Bone marrow (tissue), 2 donors: ENCODE data around the gene RBBP8NL.

Experiments
- DNase-seq, 2 donors: peaks; one replicate each; lab custom pipeline; 2025; lab: John Stamatoyannopoulos, UW

RBBP8NL gene

DNA sequence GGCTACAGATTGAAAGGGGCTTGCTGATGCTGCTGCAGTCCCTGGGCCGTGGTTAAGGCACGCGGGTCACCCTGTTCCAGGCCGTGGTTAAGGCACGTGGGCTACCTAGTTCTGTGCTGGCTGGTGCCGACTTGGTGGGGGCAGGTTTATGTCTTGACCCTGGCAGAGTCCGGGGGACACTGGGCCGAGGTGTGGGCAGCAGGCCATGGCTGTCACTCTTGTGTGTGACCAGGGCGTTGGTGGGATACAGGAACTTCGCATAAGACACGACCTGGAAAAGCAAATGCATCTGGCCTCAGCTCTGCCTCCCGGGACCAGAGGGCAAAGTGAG is 34.0 kb downstream of the RBBP8NL start:
- DNase-seq = no peak

DNA sequence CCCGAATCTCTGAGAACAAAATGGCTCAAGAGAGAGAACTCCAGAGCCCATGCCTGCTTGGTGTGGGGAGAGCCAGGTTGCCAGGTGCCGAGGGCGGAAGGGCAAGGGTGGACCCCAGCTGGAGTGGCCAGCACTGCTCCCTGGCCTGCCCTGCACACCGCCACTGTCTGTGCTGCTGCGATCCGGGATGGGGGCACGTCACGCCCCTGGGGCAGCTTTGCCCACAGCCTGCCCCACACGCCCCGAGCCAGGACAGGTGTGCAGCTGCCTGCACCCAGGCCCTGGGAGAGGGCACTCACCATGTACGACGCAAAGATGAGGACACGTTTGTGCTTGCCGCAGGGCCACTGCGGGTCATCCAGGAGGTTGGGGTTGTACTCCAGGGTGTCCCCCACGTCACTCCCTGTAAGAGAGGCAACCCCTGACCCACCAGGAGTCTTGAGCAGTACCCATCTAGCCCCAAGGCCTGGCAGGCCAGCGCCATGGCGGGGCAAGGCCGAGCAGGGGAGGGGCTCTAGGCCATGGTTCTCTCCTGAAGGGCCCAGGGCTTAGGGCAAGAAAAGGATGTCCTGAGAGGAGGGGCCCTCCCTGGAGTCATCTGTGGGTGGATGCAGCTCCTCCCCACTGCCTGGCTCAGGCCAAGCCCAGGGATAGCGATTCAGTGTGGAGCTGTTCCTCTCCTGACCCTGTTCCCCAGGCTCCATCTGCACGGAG is 34.6 kb downstream of the RBBP8NL start:
- DNase-seq = no peak

DNA sequence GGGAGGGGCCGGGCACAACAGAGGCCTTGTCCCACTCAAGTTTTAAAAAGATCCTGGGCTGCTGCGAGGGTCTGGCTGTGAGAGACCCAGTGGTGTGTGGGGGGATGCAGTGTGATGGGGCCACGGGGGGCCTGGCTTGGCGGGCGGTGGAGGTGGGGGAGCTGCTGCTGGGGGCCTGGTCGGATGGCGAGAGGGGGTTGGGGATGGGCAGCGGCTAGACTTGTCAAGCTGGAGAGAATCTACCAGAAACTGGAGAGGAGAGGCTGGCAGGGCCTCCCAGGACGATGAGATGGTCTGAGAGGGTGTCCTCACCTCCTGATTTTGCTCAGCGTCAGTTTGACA is 35.3 kb downstream of the RBBP8NL start:
- no peak for DNase-seq

DNA sequence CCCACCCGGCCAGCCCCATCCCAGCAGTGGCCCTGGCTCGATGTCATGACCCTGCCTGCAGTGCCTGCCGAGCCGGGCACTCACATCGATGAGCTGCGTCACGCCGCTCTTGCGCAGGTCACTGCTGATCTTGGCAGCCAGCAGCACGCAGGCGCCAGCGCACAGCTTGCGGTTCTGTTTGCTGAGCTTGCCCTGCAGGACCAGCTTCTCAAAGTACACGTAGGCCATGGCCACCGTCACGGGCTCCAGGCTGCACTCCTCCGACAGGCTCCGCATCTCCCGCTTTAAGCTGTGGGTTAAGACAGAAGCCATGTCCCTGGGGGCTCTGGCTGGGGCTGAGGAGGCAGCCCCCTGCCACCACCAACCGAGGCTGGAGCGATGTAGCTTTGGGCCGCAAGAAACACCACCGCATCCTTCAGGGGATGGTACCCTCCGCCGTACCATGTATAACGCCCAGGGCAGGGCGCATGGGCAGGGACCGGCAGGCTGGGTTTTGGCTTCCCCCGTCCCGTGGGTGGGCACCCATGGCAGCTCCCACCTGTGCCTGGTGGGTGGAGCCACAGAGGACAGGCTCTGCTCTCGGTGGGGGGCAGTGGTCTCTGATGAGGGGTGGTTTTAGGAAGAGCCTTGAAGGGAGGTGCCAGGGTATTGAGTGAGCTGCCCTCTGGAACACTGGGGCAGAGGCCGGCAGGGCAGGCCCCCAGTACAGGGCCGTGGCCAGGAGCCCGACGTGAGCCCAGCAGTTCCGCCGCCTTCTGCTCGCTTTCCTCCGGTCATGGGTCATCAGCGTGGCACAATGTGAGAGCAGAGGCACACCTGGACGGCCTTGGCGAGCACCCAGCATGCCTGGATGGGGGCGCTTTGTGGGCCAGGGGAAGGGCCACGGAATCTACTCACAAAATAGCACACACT is 35.9 kb downstream of the RBBP8NL start:
- no peak for DNase-seq

DNA sequence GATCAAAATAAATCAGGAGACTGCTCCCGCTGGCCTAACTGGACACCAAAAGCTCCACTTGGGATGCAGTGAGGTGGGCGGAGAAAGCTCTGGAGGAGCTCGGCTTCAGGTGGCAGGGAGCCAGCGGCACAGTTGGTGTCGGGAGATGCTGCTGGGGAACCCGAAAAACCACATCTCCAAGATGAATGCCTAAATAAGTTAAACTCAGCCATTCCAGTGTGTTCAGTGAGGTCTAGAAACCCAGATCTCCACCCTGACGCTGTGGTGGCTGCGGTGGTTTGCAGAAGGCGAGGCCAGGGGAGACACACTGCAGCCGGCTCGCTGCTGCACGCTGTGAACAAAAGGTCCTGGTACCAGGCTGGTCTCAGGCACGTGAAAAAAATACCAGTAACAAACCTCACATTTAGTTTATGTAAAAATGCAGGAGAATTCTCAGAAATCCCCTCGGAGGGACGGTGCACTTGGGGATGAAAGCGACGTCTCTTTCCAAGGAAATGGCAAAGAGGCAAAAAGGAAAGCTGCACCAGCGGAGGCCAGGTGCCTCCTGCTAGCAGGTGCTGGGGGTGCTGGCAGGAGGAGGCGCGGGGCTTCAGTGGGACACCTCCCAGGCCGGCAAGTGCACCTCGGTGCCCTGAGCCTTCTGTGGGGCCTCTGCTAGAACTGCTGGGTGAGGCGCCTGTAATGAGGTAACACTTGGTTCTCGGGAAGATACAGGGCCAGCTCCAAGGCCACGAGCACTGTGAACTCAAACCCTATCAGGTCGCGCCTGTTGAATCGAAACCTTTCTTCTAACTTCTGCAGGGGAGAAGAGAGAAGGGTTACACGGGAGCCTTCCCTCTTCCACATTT is 36.8 kb downstream of the RBBP8NL start:
- DNase-seq = no peak

DNA sequence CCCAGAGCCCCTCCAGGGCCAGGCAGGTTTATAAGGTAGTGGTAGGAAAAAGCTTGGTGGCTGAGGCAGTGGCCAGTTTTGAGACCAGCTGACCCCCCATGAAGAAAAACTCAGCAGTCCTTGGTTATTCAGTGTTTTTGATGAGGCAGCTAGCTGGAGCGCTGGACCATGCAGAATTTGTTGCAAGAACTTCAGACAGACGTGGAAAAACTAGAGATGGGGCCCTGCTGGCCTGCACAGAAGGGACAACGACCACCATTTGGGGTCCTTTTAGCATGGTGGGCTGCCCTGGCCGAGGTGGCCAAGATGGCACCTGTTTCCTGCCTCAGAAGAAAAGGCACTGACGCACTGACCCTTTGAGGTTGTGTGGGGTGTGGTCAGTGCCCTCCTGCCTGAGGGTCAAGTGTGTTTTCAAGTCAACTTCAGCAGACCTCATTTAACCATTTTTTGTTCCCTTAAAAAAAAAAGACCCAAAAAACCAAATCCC is 37.7 kb downstream of the RBBP8NL start:
- DNase-seq = no peak

DNA sequence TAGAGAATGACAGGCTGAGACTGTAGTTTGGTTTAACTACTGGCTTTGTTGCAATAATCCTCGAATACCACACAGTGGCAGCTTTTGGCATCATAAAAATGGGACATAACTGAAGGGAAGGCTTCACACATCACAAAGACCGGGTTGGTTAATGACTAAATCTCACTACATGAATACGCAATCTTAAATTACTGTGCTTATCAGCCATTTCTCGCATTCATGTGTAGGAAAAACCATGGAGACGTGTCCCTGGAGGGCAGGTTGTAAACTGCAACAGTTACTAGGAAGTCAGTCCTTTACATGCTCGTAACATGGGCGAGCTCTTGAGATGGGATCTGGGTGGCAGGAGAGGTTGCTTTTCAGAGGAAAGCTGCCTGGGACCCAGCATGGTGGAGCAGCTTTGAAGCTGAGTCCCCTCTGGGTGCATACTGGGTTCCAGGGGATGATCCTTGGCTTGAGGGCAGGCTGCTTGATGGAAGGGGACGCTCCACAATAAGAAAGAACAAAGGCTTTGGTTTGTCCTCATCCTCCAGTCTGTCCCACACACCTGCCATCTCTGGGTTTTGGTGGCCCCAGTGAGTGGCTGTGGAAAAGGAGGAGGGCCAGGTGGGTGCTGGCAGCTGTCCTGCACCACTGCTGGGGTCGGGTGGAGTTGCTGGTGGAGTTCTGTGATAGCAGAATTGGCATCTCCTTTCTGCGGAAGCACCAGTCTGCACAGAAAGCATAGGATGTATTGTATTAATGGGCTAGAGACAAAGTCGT is 38.3 kb downstream of the RBBP8NL start:
- no peak for DNase-seq

DNA sequence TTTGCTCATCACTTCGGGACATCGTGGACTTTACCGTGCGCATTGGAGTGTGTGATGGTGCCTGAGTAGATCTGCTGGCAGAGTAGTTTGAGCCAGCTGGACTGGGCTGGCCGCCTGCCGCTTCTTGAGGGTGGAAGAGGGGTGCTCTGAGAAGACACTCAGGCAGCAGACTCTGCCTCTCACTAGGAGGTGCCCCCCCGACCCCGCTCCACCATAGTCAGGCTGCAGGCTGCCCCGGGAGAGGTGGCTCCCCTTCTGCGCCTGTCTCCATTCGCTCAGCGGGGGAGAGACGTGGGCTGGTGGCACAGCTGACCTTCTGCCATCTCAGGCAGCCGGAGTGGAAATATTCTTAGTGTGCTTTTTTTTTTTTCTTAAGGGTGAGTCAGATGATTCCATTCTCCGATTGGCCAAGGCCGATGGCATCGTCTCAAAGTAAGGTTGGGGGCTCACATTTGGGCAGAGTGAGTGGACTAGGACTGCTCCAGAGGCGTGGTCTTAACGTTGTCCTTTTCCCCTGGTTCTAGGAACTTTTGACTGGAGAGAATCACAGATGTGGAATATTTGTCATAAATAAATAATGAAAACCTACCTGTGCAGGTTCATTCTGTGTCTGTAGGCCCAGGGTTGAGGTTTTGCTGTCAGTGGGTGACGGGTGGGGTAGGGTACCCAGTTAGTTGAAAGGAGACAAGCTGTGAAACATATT is 39.3 kb downstream of the RBBP8NL start:
- no peak for DNase-seq

DNA sequence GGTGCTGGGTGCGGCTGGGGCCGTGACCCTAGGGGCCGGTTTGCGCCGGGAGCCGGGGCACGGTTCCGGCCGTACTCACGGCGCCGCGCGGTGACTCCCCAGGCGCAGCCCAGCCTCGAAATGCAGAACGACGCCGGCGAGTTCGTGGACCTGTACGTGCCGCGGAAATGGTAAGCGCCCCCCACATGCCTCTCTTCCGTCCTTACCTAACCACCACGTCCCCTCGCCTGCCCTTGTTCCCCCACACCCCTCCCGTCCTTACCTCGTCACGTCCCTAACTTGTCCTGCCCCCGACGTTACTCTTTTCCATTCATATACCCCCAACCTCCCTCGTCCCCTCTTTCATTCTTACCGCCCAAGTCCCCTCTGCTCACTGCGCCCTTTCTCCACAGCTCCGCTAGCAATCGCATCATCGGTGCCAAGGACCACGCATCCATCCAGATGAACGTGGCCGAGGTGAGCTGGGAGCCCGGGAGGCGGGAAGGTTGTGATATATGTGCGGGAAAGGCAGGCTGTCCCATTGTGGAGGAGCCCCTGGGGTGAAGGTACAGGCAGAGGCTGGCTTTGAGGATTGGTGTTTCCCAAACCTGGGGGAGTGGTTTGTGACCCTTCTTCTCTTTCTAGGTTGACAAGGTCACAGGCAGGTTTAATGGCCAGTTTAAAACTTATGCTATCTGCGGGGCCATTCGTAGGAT is 40.0 kb downstream of the RBBP8NL start:
- DNase-seq = no peak

DNA sequence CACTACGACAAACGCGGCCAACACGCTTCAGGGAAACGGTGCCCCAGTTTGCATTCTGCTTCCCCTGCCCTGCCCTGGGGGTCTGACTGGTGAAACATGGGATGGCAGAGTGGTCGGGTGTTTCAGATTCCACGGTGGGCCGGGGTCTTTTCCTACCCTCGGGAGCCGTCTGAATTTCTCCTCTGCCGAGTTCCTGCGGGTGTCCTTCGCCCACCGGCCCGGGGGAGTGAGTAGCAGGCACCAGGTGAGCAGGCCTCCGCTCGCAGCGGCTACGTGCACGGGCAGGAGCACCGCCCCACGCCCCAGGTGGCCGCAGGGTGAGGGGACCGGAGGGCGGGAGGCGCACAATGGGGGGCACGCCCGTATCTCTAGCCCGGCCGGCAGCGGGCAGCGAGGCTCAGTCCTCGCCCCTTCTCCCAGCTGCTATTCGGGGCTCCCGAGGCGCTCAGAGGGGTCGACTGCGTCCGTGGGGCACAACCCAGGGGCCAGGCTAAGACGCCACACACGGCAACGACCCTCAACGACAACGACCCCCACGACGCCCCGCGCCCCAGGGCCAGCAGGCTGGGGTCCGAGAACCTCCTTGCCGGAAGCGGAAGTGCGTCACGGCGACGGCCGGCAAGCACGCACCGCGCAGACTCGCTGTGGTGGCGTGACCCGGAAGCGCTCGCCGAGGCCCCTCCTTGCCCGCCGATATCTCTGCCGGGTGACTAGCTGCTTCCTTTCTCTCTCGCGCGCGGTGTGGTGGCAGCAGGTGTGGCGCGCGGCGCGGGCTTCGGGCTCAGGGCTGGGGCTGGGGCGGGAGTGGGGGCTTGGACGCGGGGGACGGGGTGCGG is 40.7 kb downstream of the RBBP8NL start, which contains the start of gene RPS21:
Gene RPS21, plus strand, starts transcription at position 721 of the 836 bp plus-strand sequence. CDS start 236 bp downstream, outside the sequence.
- peak; percentile 79 to 87 for DNase-seq

DNA sequence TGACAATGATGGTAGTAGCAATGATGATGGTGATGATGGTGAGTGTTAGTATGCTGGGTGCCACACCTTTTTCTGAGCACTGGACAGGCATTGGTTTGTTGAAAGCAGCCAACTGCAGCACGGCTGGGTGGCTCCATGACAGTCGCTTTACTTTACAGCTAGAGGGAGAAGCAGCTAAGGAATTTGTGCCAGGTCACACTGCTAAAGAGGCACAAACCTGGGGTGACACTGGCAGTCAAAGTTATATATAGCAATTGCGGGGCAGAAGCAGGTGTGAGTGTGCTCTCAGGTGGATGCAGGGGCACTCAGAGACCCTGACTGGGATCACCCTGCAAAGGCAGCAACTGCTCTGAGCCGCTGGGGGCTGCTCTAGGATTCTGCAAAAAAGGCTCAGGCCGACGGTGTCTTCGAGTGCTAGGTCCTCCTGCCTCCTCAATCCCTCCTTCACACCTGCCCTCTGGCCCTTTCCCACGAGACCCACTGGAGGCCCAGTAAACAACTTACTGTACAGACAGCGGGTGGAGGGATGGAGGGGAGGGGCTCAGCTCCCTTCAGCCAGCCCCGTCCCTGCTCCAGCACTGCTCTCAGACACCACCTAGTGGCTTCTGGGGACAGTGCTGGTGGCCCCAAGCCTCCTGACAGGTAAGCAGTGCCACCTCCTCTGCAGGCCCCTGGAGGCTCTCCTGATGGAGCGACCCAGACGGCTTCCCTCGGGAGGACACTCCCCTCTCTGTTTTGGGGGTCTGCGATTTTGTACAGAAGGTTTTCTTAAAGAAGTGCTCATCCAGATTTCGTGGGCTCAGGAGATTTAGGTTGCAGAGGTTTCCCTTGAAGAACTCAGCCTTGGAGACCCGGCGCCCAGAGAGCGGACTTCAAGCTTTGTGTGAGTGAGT is 44.8 kb downstream of the RBBP8NL start:
- DNase-seq = peak; percentile 19 to 51

DNA sequence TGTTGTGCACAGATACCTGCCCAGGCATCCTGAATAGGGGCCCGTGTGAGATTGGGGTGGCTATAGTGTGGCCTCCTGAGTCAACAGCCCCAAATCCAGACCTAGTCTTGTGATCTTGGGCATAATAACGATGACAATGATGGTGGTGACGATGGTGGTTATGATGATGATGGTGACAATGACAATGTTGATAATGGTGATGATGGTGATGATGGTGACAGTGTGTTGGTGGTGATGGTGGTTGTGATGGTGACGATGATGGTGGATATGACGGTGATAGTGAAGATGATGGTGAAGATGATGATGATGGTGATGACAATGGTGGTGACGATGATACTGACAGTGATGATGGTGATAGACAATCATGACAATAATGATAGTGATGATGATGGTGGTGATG is 45.5 kb downstream of the RBBP8NL start:
- no peak for DNase-seq

DNA sequence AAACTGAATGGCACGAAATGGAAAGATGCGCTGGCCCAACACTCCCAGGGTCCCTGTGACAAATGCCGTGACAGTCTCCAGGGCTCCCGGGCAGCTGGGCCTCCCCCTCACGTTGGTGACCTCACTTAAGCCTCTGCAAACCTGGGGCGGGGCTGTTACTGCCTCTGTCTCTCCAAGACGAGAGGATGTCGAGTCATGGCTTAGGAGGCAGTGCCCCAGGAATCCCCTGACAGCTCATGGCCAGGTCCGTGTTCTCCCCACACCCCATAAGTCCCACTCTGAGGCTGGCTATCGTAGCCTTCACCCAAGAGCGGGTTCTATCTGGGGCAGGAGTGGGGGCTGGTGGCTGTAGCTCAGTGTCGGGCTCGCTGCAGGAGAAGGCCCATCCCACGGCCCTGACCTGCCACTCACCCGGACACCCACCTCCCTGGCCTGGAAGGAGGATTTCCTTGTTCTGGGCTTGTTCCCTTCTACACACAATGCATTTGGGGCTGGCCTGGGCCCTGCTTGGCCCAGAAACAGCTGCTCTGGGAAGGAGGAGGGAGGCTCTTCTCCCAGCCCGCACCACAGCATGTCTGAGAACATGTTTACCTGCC is 46.0 kb downstream of the RBBP8NL start:
- no peak for DNase-seq

DNA sequence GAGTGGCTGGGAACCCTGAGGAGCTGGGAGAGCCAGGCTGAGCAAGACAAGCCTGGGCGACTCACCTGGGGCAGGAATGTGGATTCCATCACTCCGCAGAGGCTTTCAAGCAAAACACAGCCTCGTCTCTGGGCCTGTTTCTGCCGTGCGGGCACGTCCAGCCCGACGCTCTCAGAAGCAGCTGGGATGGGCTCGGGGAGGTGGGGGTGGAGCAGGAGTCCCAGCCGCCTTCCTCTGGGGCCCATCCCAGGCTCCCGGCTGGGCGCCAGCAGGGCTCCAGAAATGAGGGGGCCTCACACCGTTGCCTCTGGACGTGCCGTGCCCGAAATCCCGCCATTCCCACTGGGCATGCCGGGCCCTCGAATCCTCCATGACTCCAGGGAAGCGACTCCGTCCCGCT is 49.1 kb downstream of the RBBP8NL start:
- DNase-seq = no peak

DNA sequence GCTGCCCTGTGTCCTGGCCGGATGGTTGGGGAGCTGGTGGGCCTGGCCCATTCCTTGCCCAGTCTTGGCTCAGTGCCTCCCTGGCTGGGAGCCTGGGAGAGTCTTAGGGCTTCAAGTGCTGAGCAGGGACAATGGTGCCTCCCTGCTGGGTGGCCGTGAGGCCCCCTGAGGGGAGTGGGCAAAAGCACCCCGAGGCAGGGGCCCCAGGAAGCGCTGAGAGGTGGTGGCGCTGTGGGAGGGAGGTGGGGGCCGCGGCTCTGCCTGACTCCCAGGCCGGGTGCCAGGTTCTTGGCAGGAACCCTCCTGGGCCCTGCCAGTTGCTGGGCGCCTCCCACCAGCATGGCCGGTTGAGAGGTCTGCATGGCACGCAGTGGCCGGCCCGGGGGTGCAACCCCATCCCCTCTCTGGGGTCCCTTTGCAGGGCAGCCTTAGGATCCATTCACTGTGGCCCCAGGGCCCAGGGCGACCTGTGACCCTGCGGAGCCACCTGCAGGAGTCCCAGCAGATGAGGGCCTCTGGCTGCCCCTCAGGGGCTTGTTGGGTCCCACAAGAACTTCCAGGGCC is 49.6 kb downstream of the RBBP8NL start:
- no peak for DNase-seq

DNA sequence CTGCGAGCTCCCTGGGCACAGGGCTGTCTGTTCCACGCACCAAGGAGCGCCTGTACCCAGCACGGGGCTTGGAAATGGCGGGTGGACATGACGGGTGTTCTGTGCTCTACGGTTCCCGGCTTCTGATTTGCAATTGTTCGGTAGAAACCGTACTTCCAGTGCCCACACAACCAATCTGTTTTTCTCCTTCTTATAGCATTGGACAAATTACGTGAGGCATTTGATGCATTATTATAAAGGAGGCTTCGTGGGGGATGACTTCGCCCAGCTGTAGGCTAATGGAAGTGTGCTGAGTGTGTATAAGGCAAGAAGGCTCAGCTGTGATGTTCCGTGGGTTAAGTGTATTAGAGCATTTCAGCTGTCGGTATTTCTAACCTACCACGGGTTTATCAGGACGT is 50.3 kb downstream of the RBBP8NL start:
- DNase-seq = no peak
